ENCODE measurements around the gene GRID2. TPM values are rescaled to one million over a fixed set of nuclear protein-coding genes. Genes with fewer than 3 reads are reported as not detected.

Gene GRID2
- total RNA-seq, 4 donors from 2014 or later = 0.33 TPM; not detected in 3

DNA sequence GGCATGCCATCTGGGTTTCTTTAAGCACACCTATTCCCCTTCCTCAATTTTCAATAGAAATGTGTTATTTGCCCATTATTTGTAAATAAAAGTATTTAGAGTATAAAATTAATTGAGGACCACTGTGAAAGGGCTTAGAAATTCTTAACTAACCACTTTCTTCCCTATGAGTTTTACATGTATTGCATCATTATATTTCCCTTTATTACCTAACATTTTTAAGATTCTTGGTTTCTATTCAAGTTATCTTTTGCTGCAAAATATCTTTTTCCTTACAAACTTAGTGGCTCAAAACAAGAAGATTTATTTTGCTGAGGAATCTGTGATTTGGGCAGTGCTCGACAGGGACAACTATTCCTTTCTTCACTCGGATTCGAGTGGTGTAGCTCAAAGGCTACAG is 40.5 kb downstream of the GRID2 start:
- Histone ChIP-seq H3K4me1 (no peaks in the 10 kb centered on the region), H3K36me3 (no peaks in the 10 kb centered on the region), H3K27ac (no peak overlapping the region), H3K27me3 (no peaks in the 10 kb centered on the region), H3K9me3 (no peaks in the 10 kb centered on the region), H3K4me3 (replicated peaks in 1 of 3) (no peak overlapping the region)
- intact Hi-C loops (cut with DNase I) = no loop called here
- DNase-seq = no peak
- WGBS, 2 donors = 92 to 100% methylated on average over 3 of the region's 3 CpGs
- TF ChIP-seq, protein P1, sequence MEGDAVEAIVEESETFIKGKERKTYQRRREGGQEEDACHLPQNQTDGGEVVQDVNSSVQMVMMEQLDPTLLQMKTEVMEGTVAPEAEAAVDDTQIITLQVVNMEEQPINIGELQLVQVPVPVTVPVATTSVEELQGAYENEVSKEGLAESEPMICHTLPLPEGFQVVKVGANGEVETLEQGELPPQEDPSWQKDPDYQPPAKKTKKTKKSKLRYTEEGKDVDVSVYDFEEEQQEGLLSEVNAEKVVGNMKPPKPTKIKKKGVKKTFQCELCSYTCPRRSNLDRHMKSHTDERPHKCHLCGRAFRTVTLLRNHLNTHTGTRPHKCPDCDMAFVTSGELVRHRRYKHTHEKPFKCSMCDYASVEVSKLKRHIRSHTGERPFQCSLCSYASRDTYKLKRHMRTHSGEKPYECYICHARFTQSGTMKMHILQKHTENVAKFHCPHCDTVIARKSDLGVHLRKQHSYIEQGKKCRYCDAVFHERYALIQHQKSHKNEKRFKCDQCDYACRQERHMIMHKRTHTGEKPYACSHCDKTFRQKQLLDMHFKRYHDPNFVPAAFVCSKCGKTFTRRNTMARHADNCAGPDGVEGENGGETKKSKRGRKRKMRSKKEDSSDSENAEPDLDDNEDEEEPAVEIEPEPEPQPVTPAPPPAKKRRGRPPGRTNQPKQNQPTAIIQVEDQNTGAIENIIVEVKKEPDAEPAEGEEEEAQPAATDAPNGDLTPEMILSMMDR (IDR thresholded peaks at IDR 0.05) = no peak
- TF ChIP-seq POLR2A (IDR thresholded peaks at IDR 0.05) = no peak

- Histone ChIP-seq H3K4me1 (no peaks in the 10 kb centered on the region), H3K27me3 (no peaks in the 10 kb centered on the region), H3K4me3 (replicated peaks in 1 of 3) (no peak overlapping the region), H3K36me3 (no peaks in the 10 kb centered on the region), H3K27ac (no peak overlapping the region), H3K9me3 (no peaks in the 10 kb centered on the region)
- WGBS, 2 donors = 81 to 86% methylated on average over 3 of the region's 3 CpGs
- TF ChIP-seq, protein P1 (IDR thresholded peaks at IDR 0.05) = no peak
- intact Hi-C loops (cut with DNase I) = no loop called here
- DNase-seq = peak in 1 of 2 donors; percentile 3
Measured at GRCh38 chr4:92346289-92346688, 42.5 kb downstream of the GRID2 start.

DNA sequence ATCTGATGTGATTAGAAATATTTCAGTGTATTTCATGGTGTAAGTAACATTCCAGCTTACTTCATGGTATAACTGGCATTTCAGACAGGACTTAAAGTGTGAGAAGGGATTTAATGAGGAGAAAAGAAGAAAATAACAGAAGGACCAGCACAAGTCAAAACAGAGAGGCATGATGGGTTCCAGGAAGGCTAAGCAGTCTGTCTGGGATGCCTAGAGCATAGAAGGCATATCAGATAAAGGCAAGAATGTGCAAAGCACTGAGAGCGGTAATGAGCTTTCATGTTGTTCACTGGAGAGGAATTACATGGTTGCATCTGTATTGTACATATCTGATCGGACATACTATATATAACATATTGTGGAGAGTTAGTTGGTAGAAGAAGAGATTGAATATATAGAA is 54.2 kb downstream of the GRID2 start:
- Histone ChIP-seq H3K9me3 (no peaks in the 10 kb centered on the region), H3K4me3 (replicated peaks in 1 of 3) (no peak overlapping the region), H3K27me3 (no peaks in the 10 kb centered on the region), H3K4me1 (no peaks in the 10 kb centered on the region), H3K36me3 (no peaks in the 10 kb centered on the region), H3K27ac (no peak overlapping the region)
- WGBS, 2 donors = 91 to 93% methylated on average over 2 of the region's 2 CpGs
- TF ChIP-seq, protein P1 (IDR thresholded peaks at IDR 0.05) = no peak
- TF ChIP-seq POLR2A (IDR thresholded peaks at IDR 0.05) = no peak
- intact Hi-C loops (cut with DNase I) = no loop called here
- no peak for DNase-seq

DNA sequence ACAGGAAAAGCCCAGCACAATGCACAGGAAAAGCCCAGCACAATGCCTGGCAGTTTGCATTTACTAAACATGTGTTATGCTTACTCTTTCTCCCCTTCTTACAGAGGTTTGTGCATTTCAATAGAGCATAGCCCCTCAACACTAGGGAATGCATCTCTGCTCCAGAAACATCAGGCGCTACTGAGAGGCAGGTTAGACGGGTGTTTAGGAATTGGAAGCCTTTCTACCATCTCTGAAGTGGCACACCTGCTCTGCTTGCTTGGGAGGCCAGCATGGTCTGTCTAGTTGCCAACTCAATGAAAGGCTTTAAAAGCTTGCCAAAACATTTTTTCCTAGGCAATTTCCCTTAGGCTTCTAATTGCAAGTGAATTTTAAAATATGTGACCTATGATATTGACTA is 55.7 kb downstream of the GRID2 start:
- TF ChIP-seq, protein P1 (IDR thresholded peaks at IDR 0.05) = no peak
- TF ChIP-seq POLR2A (IDR thresholded peaks at IDR 0.05) = no peak
- no peaks in the 10 kb centered on the region for H3K4me1 ChIP-seq
- WGBS, 2 donors = 45 to 47% methylated on average over 2 of the region's 2 CpGs
- H3K4me3 ChIP-seq (replicated peaks in 1 of 3) = no peak overlapping the region
- no peaks in the 10 kb centered on the region for H3K27me3 ChIP-seq
- H3K36me3 ChIP-seq = no peaks in the 10 kb centered on the region
- peak; percentile 8 to 32 for DNase-seq
- H3K9me3 ChIP-seq = no peaks in the 10 kb centered on the region
- no peak overlapping the region for H3K27ac ChIP-seq
- intact Hi-C loops (cut with DNase I) = no loop called here

GRCh38 chr4:92362028-92362427 is 58.3 kb downstream of the GRID2 start:
- TF ChIP-seq POLR2A (IDR thresholded peaks at IDR 0.05) = no peak
- TF ChIP-seq, protein P1 (IDR thresholded peaks at IDR 0.05) = no peak
- Histone ChIP-seq H3K4me1 (no peaks in the 10 kb centered on the region), H3K27ac (no peak overlapping the region), H3K36me3 (no peaks in the 10 kb centered on the region), H3K9me3 (no peaks in the 10 kb centered on the region), H3K27me3 (no peaks in the 10 kb centered on the region), H3K4me3 (replicated peaks in 1 of 3) (no peak overlapping the region)
- no peak for DNase-seq
- intact Hi-C loops (cut with DNase I) = no loop called here

All from thyroid gland (tissue), 4 donors.